ENCODE measurements around the gene CNKSR2.
"Not testable (repeated sequence)": the region's sequence is repeated elsewhere in the genome, so short reads cannot be mapped to it uniquely, and the experiment has no call there.

CNKSR2 gene

DNA sequence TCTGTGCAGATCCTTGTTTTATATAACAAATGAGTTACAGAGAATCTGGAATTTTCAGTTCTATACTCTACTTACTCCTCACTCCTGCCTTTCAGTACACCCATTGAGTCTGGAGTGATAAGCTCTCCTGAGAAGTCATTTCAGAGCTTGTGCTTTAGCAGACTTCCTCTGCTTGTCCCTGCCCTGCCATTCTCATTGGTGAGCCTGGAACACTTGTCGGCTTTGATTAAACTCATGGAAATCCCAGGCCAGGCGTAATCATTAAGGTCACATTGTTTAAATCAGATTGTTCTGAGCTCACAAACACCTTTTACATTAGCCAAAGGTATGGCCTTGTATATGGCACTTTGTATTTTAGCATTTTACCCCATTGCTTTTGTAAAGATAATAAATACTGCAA is 102.7 kb downstream of the CNKSR2 start:
- in situ Hi-C loops (cut with MboI; ENCODE audit: low pct_unique_long_range_greater_than_20kb, low sequenced_read_pairs, unreplicated experiment) = loop anchor here (25.0 kb wide), 1 partner anchor 965 kb away; no protein-coding TSS in a partner anchor
- TF ChIP-seq, protein P1, sequence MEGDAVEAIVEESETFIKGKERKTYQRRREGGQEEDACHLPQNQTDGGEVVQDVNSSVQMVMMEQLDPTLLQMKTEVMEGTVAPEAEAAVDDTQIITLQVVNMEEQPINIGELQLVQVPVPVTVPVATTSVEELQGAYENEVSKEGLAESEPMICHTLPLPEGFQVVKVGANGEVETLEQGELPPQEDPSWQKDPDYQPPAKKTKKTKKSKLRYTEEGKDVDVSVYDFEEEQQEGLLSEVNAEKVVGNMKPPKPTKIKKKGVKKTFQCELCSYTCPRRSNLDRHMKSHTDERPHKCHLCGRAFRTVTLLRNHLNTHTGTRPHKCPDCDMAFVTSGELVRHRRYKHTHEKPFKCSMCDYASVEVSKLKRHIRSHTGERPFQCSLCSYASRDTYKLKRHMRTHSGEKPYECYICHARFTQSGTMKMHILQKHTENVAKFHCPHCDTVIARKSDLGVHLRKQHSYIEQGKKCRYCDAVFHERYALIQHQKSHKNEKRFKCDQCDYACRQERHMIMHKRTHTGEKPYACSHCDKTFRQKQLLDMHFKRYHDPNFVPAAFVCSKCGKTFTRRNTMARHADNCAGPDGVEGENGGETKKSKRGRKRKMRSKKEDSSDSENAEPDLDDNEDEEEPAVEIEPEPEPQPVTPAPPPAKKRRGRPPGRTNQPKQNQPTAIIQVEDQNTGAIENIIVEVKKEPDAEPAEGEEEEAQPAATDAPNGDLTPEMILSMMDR (IDR thresholded peaks at IDR 0.05; ENCODE audit: extremely low read depth, insufficient read depth, missing control alignments) = no peak
- DNase-seq (ENCODE audit: low spot score) = no peak

DNA sequence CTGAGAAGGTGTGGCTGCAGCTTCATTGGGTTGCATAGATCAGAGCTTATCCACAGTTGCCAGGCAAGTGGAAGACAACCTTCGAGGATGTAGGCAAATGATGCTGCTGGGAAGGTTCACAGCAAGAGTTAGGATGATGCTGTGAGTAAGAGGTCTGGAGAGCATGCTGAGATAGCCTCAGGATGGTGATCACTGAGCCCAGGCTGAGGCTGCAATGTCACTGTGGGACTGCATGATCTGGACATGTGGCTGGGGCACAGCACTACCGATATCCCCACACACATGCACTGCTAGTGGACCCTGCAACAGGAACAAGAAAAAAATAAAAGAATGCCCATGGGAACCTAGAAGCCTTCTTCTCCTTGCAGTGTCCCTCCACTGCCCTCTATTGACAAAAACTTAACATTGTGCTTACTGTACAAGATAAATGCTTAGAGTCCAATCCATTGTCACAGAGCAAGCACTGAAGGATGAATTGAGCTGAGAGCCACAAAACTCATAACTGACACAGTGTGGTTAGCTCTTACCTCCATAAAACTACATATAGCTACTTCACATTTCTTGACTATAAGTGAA is 105.6 kb downstream of the CNKSR2 start:
- TF ChIP-seq, protein P1 (IDR thresholded peaks at IDR 0.05; ENCODE audit: extremely low read depth, insufficient read depth, missing control alignments) = peak; percentile 66
- DNase-seq (ENCODE audit: low spot score) = peak; percentile 23
- in situ Hi-C loops (cut with MboI; ENCODE audit: low pct_unique_long_range_greater_than_20kb, low sequenced_read_pairs, unreplicated experiment) = loop anchor here (25.0 kb wide), 1 partner anchor 967 kb away; no protein-coding TSS in a partner anchor

DNA sequence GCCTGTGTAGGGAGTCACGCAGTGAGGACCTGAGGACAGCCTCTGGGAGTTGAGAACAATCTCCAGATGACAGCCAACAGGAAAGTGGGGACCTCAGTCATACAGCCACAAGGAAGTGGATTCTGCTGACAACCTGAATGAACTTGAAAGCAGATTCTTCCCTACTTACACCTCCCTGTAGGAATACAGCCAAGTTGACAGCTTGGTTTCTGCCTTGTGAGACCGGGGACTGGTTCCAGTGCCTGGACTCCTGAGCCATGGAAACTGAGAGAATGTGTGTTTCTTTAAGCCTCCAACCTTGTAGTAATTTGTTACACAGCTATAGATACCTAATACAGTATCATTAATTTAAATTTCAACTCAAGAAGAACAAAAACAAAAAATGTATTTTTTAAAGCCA is 107.5 kb downstream of the CNKSR2 start:
- in situ Hi-C loops (cut with MboI; ENCODE audit: low pct_unique_long_range_greater_than_20kb, low sequenced_read_pairs, unreplicated experiment) = loop anchor here (25.0 kb wide), 1 partner anchor 969 kb away; no protein-coding TSS in a partner anchor
- DNase-seq (ENCODE audit: low spot score) = no peak
- TF ChIP-seq, protein P1 (IDR thresholded peaks at IDR 0.05; ENCODE audit: extremely low read depth, insufficient read depth, missing control alignments) = no peak

DNA sequence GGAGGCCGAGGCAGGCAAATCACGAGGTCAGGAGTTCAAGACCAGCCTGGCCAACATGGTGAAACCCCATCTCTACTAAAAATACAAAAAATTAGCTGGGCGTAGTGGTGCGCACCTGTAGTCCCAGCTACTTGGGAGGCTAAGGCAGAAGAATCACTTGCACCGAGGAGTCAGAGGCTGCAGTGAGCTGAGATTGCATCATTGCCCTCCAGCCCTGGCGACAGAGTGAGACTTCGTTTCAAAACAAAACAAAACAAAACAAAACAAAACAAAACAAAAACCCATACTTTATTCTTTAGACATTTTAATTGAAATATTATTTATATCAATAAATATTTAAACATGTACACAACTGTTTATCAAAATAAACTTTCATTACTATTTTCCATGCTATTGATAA is 109.8 kb downstream of the CNKSR2 start:
- not testable (repeated sequence) for DNase-seq (ENCODE audit: low spot score)
- in situ Hi-C loops (cut with MboI; ENCODE audit: low pct_unique_long_range_greater_than_20kb, low sequenced_read_pairs, unreplicated experiment) = loop anchor here (25.0 kb wide), 1 partner anchor 972 kb away; no protein-coding TSS in a partner anchor

DNA sequence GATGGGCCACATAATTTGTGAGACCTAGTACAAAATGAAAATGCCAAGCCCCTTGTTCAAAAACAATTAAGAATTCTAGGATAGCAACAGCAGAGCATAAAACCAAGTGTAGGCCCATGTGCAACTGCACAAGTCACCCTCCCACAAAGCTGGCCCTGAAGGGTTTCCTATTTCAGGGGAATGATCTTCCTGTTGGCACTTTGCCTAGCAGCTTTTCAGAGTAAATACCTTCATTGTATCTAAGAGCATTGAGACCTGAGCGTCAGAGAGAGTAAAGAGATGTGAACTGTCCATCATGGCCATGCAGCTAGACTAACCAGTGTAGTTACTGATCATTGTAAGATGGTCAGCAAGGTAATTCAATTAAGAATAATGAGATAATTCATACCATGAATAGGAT is 113.6 kb downstream of the CNKSR2 start:
- in situ Hi-C loops (cut with MboI; ENCODE audit: low pct_unique_long_range_greater_than_20kb, low sequenced_read_pairs, unreplicated experiment) = loop anchor here (25.0 kb wide), 1 partner anchor 976 kb away; no protein-coding TSS in a partner anchor
- no peak for DNase-seq (ENCODE audit: low spot score)
- TF ChIP-seq, protein P1 (IDR thresholded peaks at IDR 0.05; ENCODE audit: extremely low read depth, insufficient read depth, missing control alignments) = no peak

DNA sequence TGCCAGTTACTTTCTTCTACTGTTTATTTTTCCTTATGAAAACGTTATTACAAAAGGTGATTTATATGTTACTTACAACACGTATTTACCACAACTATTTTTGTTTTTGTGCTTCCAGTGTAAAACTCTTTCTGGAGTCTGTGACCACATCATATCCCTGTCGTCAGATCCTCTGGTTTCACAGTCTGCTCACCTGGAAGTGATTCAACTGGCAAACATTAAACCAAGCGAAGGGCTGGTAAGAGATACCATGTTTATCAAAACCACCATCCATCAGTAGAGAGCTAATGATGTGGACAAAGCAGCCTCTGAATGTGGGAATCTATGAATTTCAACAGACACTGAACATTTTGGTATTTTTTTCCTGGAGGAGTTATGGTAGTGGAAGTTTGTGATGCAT is 116.1 kb downstream of the CNKSR2 start:
- in situ Hi-C loops (cut with MboI; ENCODE audit: low pct_unique_long_range_greater_than_20kb, low sequenced_read_pairs, unreplicated experiment) = loop anchor here (25.0 kb wide), 1 partner anchor 978 kb away; no protein-coding TSS in a partner anchor
- no peak for DNase-seq (ENCODE audit: low spot score)
- TF ChIP-seq, protein P1 (IDR thresholded peaks at IDR 0.05; ENCODE audit: extremely low read depth, insufficient read depth, missing control alignments) = no peak

DNA sequence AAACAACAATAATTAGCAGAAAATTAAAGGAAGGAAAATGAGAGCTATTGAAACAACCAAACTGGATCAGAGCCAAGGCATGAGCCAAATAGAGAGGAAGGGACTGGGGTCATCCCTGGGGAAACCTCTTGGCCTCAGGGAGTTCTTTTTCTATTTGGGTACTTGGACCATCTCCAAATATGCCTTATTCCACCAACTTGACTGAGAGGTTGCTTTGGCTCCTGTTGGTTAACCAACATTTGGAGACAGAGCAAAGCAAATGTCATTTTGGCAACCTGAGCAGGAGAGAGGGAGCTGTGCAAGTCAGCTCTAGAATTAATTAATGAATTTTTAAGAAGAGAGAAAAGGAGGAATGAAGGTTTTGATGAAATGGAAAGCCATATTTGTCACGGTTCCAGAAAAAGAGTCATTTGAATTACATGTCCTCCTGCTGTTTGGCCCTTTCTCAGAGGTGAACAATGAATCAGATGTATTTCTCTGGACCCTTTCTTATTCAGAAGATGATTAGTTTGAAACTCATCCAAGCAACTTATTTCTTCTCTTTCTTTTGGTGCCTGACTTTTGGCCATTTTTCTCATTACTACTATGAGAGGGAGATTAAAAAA is 119.1 kb downstream of the CNKSR2 start:
- no peak for DNase-seq (ENCODE audit: low spot score)
- TF ChIP-seq, protein P1 (IDR thresholded peaks at IDR 0.05; ENCODE audit: extremely low read depth, insufficient read depth, missing control alignments) = no peak
- in situ Hi-C loops (cut with MboI; ENCODE audit: low pct_unique_long_range_greater_than_20kb, low sequenced_read_pairs, unreplicated experiment) = loop anchor here (25.0 kb wide), 1 partner anchor 981 kb away; no protein-coding TSS in a partner anchor
